ENCODE data around the gene MLLT1. TPM values are rescaled to one million over a fixed set of nuclear protein-coding genes. Genes with fewer than 3 reads are reported as not detected.

The MLLT1 gene
- total RNA-seq, 2 experiments from 2014 or later = 30.6 to 31.3 TPM

- CTCF ChIA-PET = interaction anchor here (2.4 kb wide), 1 partner anchor 19 kb away, joined by 10 read pairs; no protein-coding TSS in a partner anchor
- Mint-ChIP-seq H3K27ac (peak overlapping the region; percentile 79), H3K36me3 (ENCODE audit: low read depth) (peaks cover 21% of the 10 kb centered on the region), H3K27me3 (ENCODE audit: low read depth) (no peaks in the 10 kb centered on the region), H3K9me3 (no peaks in the 10 kb centered on the region), H3K4me1 (ENCODE audit: low read depth) (peaks cover 12% of the 10 kb centered on the region), H3K4me3 (peak overlapping the region; percentile 99)
- intact Hi-C loops (cut with micrococcal nuclease) = loop anchor here (2.0 to 5.0 kb wide), 3 partner anchors 33 to 603 kb away; partner anchors contain the start of gene RANBP3
- peak; percentile 99 for DNase-seq
These were observed 80.4 kb downstream of the MLLT1 start for GRCh38 chr19:6199240-6199994.

- H3K9me3 Mint-ChIP-seq = no peaks in the 10 kb centered on the region
- peaks cover 21% of the 10 kb centered on the region for H3K36me3 Mint-ChIP-seq (ENCODE audit: low read depth)
- intact Hi-C loops (cut with micrococcal nuclease) = loop anchor here (2.0 to 5.0 kb wide), 3 partner anchors 32 to 603 kb away; partner anchors contain the start of gene RANBP3
These were observed 80.9 kb downstream of the MLLT1 start for GRCh38 chr19:6198896-6199239.

GRCh38 chr19:6196361-6196760 is 83.4 kb downstream of the MLLT1 start:
- CTCF ChIA-PET = no interaction called here

More at GRCh38 chr19:6198896-6199239, 80.9 kb downstream of the MLLT1 start:
- Mint-ChIP-seq H3K4me1 (ENCODE audit: low read depth) (peaks cover 12% of the 10 kb centered on the region), H3K27me3 (ENCODE audit: low read depth) (no peaks in the 10 kb centered on the region), H3K27ac (peak overlapping the region; percentile 79), H3K4me3 (peak overlapping the region; percentile 99)
- no peak for DNase-seq
- CTCF ChIA-PET = interaction anchor here (0.6 kb wide), 1 partner anchor 9 kb away, joined by 3 read pairs; no protein-coding TSS in a partner anchor

GRCh38 chr19:6188811-6189210 is 91.0 kb downstream of the MLLT1 start:
- H3K9me3 Mint-ChIP-seq = peaks cover 17% of the 10 kb centered on the region
- H3K27me3 Mint-ChIP-seq (ENCODE audit: low read depth) = peaks cover 4% of the 10 kb centered on the region
- no peak overlapping the region for H3K4me3 Mint-ChIP-seq
- H3K4me1 Mint-ChIP-seq (ENCODE audit: low read depth) = no peaks in the 10 kb centered on the region
- DNase-seq = no peak
- peaks cover 23% of the 10 kb centered on the region for H3K36me3 Mint-ChIP-seq (ENCODE audit: low read depth)
- CTCF ChIA-PET = no interaction called here
- intact Hi-C loops (cut with micrococcal nuclease) = no loop called here
- no peak overlapping the region for H3K27ac Mint-ChIP-seq

More at GRCh38 chr19:6196361-6196760, 83.4 kb downstream of the MLLT1 start:
- H3K36me3 Mint-ChIP-seq (ENCODE audit: low read depth) = peaks cover 36% of the 10 kb centered on the region
- no peak for DNase-seq
- H3K27me3 Mint-ChIP-seq (ENCODE audit: low read depth) = no peaks in the 10 kb centered on the region
- intact Hi-C loops (cut with micrococcal nuclease) = loop anchor here (5.0 kb wide), 1 partner anchor 606 kb away; no protein-coding TSS in a partner anchor
- no peak overlapping the region for H3K27ac Mint-ChIP-seq
- peaks cover 12% of the 10 kb centered on the region for H3K4me1 Mint-ChIP-seq (ENCODE audit: low read depth)
- H3K9me3 Mint-ChIP-seq = no peaks in the 10 kb centered on the region
- H3K4me3 Mint-ChIP-seq = no peak overlapping the region

- DNase-seq = no peak
- Mint-ChIP-seq H3K36me3 (ENCODE audit: low read depth) (peaks cover 15% of the 10 kb centered on the region), H3K4me3 (no peak overlapping the region), H3K27me3 (ENCODE audit: low read depth) (peaks cover 11% of the 10 kb centered on the region), H3K9me3 (peaks cover 17% of the 10 kb centered on the region), H3K27ac (no peak overlapping the region), H3K4me1 (ENCODE audit: low read depth) (no peaks in the 10 kb centered on the region)
- intact Hi-C loops (cut with micrococcal nuclease) = no loop called here
- CTCF ChIA-PET = interaction anchor here (0.6 kb wide), 1 partner anchor 61 kb away, joined by 3 read pairs; no protein-coding TSS in a partner anchor
These were observed 92.4 kb downstream of the MLLT1 start for GRCh38 chr19:6187374-6187773.

GRCh38 chr19:6185835-6186834 is 93.6 kb downstream of the MLLT1 start:
- Mint-ChIP-seq H3K36me3 (ENCODE audit: low read depth) (peaks cover 6% of the 10 kb centered on the region), H3K4me3 (no peak overlapping the region), H3K27ac (no peak overlapping the region), H3K27me3 (ENCODE audit: low read depth) (peaks cover 11% of the 10 kb centered on the region), H3K4me1 (ENCODE audit: low read depth) (peaks cover 5% of the 10 kb centered on the region), H3K9me3 (peaks cover 17% of the 10 kb centered on the region)
- CTCF ChIA-PET = interaction anchor here (0.7 to 1.4 kb wide), 3 partner anchors 33 to 165 kb away, joined by 3 to 6 read pairs (median 3); no protein-coding TSS in a partner anchor
- DNase-seq = no peak
- intact Hi-C loops (cut with micrococcal nuclease) = no loop called here

GRCh38 chr19:6185093-6185834 is 94.5 kb downstream of the MLLT1 start:
- Mint-ChIP-seq H3K4me1 (ENCODE audit: low read depth) (peaks cover 5% of the 10 kb centered on the region), H3K9me3 (peaks cover 13% of the 10 kb centered on the region), H3K27ac (no peak overlapping the region), H3K36me3 (ENCODE audit: low read depth) (no peaks in the 10 kb centered on the region), H3K4me3 (no peak overlapping the region), H3K27me3 (ENCODE audit: low read depth) (peaks cover 13% of the 10 kb centered on the region)
- intact Hi-C loops (cut with micrococcal nuclease) = no loop called here
- CTCF ChIA-PET = interaction anchor here (0.7 to 1.0 kb wide), 2 partner anchors 41 to 166 kb away, joined by 3 read pairs; no protein-coding TSS in a partner anchor
- DNase-seq = no peak

- CTCF ChIA-PET = interaction anchor here (0.6 kb wide), 1 partner anchor 55 kb away, joined by 4 read pairs; no protein-coding TSS in a partner anchor
- H3K9me3 Mint-ChIP-seq = no peaks in the 10 kb centered on the region
These were observed 98.7 kb downstream of the MLLT1 start for GRCh38 chr19:6181119-6181518.

GRCh38 chr19:6173190-6173589 is 106.6 kb downstream of the MLLT1 start:
- Mint-ChIP-seq H3K36me3 (ENCODE audit: low read depth) (no peaks in the 10 kb centered on the region), H3K4me3 (no peak overlapping the region), H3K9me3 (peaks cover 8% of the 10 kb centered on the region), H3K4me1 (ENCODE audit: low read depth) (no peaks in the 10 kb centered on the region), H3K27me3 (ENCODE audit: low read depth) (no peaks in the 10 kb centered on the region), H3K27ac (no peak overlapping the region)
- intact Hi-C loops (cut with micrococcal nuclease) = no loop called here
- no peak for DNase-seq
- CTCF ChIA-PET = no interaction called here

More at GRCh38 chr19:6181119-6181518, 98.7 kb downstream of the MLLT1 start:
- H3K27ac Mint-ChIP-seq = no peak overlapping the region
- intact Hi-C loops (cut with micrococcal nuclease) = no loop called here
- H3K36me3 Mint-ChIP-seq (ENCODE audit: low read depth) = no peaks in the 10 kb centered on the region
- peaks cover 5% of the 10 kb centered on the region for H3K4me1 Mint-ChIP-seq (ENCODE audit: low read depth)
- H3K27me3 Mint-ChIP-seq (ENCODE audit: low read depth) = peaks cover 24% of the 10 kb centered on the region
- no peak overlapping the region for H3K4me3 Mint-ChIP-seq
- DNase-seq = no peak

- H3K27me3 Mint-ChIP-seq (ENCODE audit: low read depth) = no peaks in the 10 kb centered on the region
- no peaks in the 10 kb centered on the region for H3K4me1 Mint-ChIP-seq (ENCODE audit: low read depth)
- H3K36me3 Mint-ChIP-seq (ENCODE audit: low read depth) = no peaks in the 10 kb centered on the region
- no peak for DNase-seq
- H3K27ac Mint-ChIP-seq = no peak overlapping the region
- intact Hi-C loops (cut with micrococcal nuclease) = no loop called here
- H3K4me3 Mint-ChIP-seq = no peak overlapping the region
- CTCF ChIA-PET = no interaction called here
- peaks cover 8% of the 10 kb centered on the region for H3K9me3 Mint-ChIP-seq
These were observed 107.5 kb downstream of the MLLT1 start for GRCh38 chr19:6172074-6172863.

- Mint-ChIP-seq H3K36me3 (ENCODE audit: low read depth) (no peaks in the 10 kb centered on the region), H3K27ac (no peak overlapping the region), H3K4me3 (no peak overlapping the region), H3K4me1 (ENCODE audit: low read depth) (no peaks in the 10 kb centered on the region), H3K9me3 (peaks cover 8% of the 10 kb centered on the region), H3K27me3 (ENCODE audit: low read depth) (no peaks in the 10 kb centered on the region)
- intact Hi-C loops (cut with micrococcal nuclease) = loop anchor here (2.0 kb wide), 2 partner anchors 32 to 132 kb away; no protein-coding TSS in a partner anchor
- no peak for DNase-seq
- CTCF ChIA-PET = interaction anchor here (0.5 to 1.3 kb wide), 4 partner anchors 11 to 168 kb away, joined by 3 to 5 read pairs (median 3); no protein-coding TSS in a partner anchor
These were observed 112.7 kb downstream of the MLLT1 start for GRCh38 chr19:6167115-6167514.

All from activated naive CD4-positive, alpha-beta T cell treated with anti-CD3 and anti-CD28 coated beads for 36 hours (primary cell).